Skeletal muscle tissue (tissue), 4 donors: ENCODE measurements around the gene KRTAP2-4. TPM values are rescaled to one million over a fixed set of nuclear protein-coding genes. Genes with fewer than 3 reads are reported as not detected.
"Not testable (repeated sequence)": the region's sequence is repeated elsewhere in the genome, so short reads cannot be mapped to it uniquely, and the experiment has no call there.

ENCODE experiments used
- H3K27ac ChIP-seq: one replicate; pipeline ENCODE4 v1.7.0; 2013; ENCODE audit warnings: mild to moderate bottlenecking, low read depth, low read length, inconsistent platforms
- H3K27me3 ChIP-seq, 3 donors: one replicate each; pipeline ENCODE4 v1.7.0; 2013; ENCODE audit warnings: low read length in 3 of 3; ENCODE audit not compliant: control insufficient read depth in 3 of 3, insufficient read depth in 3 of 3
- H3K36me3 ChIP-seq, 3 donors: one replicate each; pipeline ENCODE4 v1.7.0; 2013; ENCODE audit warnings: low read length in 3 of 3; ENCODE audit not compliant: control insufficient read depth in 3 of 3, insufficient read depth in 3 of 3
- H3K4me1 ChIP-seq, 3 donors: one replicate each; pipeline ENCODE4 v1.7.0; 2013; ENCODE audit warnings: low read length in 3 of 3, mild to moderate bottlenecking in 3 of 3; ENCODE audit not compliant: control insufficient read depth in 3 of 3, insufficient read depth in 3 of 3
- H3K4me3 ChIP-seq, 3 donors: one replicate each; pipeline ENCODE4 v1.7.0; 2013; ENCODE audit warnings: low read length in 3 of 3
- H3K9ac ChIP-seq, 3 donors: one replicate each; pipeline ENCODE4 v1.7.0; 2013; ENCODE audit warnings: low read length in 3 of 3, mild to moderate bottlenecking in 3 of 3, moderate library complexity in 2 of 3, low read depth in 1 of 3
- H3K9me3 ChIP-seq, 3 donors: one replicate each; pipeline ENCODE4 v1.7.0; 2013; ENCODE audit warnings: low read length in 3 of 3; ENCODE audit not compliant: control insufficient read depth in 3 of 3
- total RNA-seq: library from RNA; depleted of rRNA; stranded (reverse); fragments of >200 nt; gene quantifications from one replicate; pipeline ENCODE4 v1.2.3, GENCODE V29; 2014
- donor health status: Osteomylitis.

Gene KRTAP2-4
- total RNA-seq, 1 donor from 2014 or later = not detected

- Histone ChIP-seq H3K27ac (no peak overlapping the region), H3K4me1 (no peaks in the 10 kb centered on the region), H3K4me3 (no peak overlapping the region), H3K36me3 (no peaks in the 10 kb centered on the region), H3K27me3 (peaks cover 0 to 6% (median 6%) of the 10 kb centered on the region in 3 donors), H3K9ac (no peak overlapping the region), H3K9me3 (no peaks in the 10 kb centered on the region)
Measured at GRCh38 chr17:41071606-41072360, 6.1 kb upstream of the KRTAP2-4 start.

- Histone ChIP-seq H3K27ac (no peak overlapping the region), H3K4me3 (no peak overlapping the region), H3K4me1 (no peaks in the 10 kb centered on the region), H3K9me3 (no peaks in the 10 kb centered on the region), H3K27me3 (peaks cover 3 to 6% (median 3%) of the 10 kb centered on the region in 3 donors), H3K36me3 (no peaks in the 10 kb centered on the region), H3K9ac (no peak overlapping the region)
Measured at GRCh38 chr17:41069031-41069430, 3.4 kb upstream of the KRTAP2-4 start.

GRCh38 chr17:41067281-41067680 lies 1.6 kb upstream of the KRTAP2-4 start:
- H3K27ac ChIP-seq = no peak overlapping the region

GRCh38 chr17:41065016-41065689 lies 526 bp downstream of the KRTAP2-4 start:
- not testable (repeated sequence) for H3K27ac ChIP-seq, H3K9ac ChIP-seq, H3K36me3 ChIP-seq, H3K9me3 ChIP-seq, H3K4me1 ChIP-seq, H3K4me3 ChIP-seq
- H3K27me3 ChIP-seq = peaks cover 5 to 12% (median 9%) of the 10 kb centered on the region in 3 donors

More at GRCh38 chr17:41067281-41067680, 1.6 kb upstream of the KRTAP2-4 start:
- Histone ChIP-seq H3K36me3 (no peaks in the 10 kb centered on the region), H3K9ac (no peak overlapping the region), H3K4me1 (no peaks in the 10 kb centered on the region), H3K27me3 (peaks cover 6 to 9% (median 7%) of the 10 kb centered on the region in 3 donors), H3K9me3 (no peaks in the 10 kb centered on the region), H3K4me3 (no peak overlapping the region)

GRCh38 chr17:41064301-41064700 lies 1.4 kb downstream of the KRTAP2-4 start:
- no peaks in the 10 kb centered on the region for H3K9me3 ChIP-seq
- H3K4me1 ChIP-seq = no peaks in the 10 kb centered on the region
- H3K36me3 ChIP-seq = no peaks in the 10 kb centered on the region
- H3K27ac ChIP-seq = no peak overlapping the region
- H3K4me3 ChIP-seq = no peak overlapping the region
- no peak overlapping the region for H3K9ac ChIP-seq
- peaks cover 10 to 18% (median 11%) of the 10 kb centered on the region in 3 donors for H3K27me3 ChIP-seq

- Histone ChIP-seq H3K4me1 (no peaks in the 10 kb centered on the region), H3K36me3 (no peaks in the 10 kb centered on the region), H3K27me3 (peaks cover 11 to 22% (median 15%) of the 10 kb centered on the region in 3 donors), H3K9ac (no peak overlapping the region), H3K9me3 (no peaks in the 10 kb centered on the region), H3K4me3 (no peak overlapping the region), H3K27ac (no peak overlapping the region)
Measured at GRCh38 chr17:41063449-41063848, 2.2 kb downstream of the KRTAP2-4 start.

- H3K4me1 ChIP-seq = no peaks in the 10 kb centered on the region
- no peak overlapping the region for H3K9ac ChIP-seq
- no peak overlapping the region for H3K4me3 ChIP-seq
- no peaks in the 10 kb centered on the region for H3K9me3 ChIP-seq
- H3K27ac ChIP-seq = no peak overlapping the region
- no peaks in the 10 kb centered on the region for H3K36me3 ChIP-seq
- H3K27me3 ChIP-seq = peaks cover 11 to 22% (median 16%) of the 10 kb centered on the region in 3 donors
Measured at GRCh38 chr17:41061964-41062363, 3.7 kb downstream of the KRTAP2-4 start.

- Histone ChIP-seq H3K36me3 (no peaks in the 10 kb centered on the region), H3K9ac (no peak within 1 kb of the TSS), H3K9me3 (no peaks in the 10 kb centered on the region), H3K27me3 (peaks cover 11 to 22% (median 13%) of the 10 kb centered on the region in 3 donors), H3K4me1 (no peaks in the 10 kb centered on the region), H3K27ac (no peak within 1 kb of the TSS), H3K4me3 (no peak within 1 kb of the TSS)
Measured at GRCh38 chr17:41060052-41060604, 5.6 kb downstream of the KRTAP2-4 start, which contains the start of gene KRTAP2-3. Gene KRTAP2-3 (minus strand): TSS chr17:41060114. CDS start chr17:41060050, 64 bp downstream.

- not testable (repeated sequence) for H3K4me1 ChIP-seq
- peaks cover 11 to 19% (median 12%) of the 10 kb centered on the region in 3 donors for H3K27me3 ChIP-seq
Measured at GRCh38 chr17:41059276-41060051, 6.2 kb downstream of the KRTAP2-4 start.

More at GRCh38 chr17:41059276-41060051, 6.2 kb downstream of the KRTAP2-4 start:
- not testable (repeated sequence) for H3K4me3 ChIP-seq, H3K36me3 ChIP-seq, H3K9ac ChIP-seq, H3K9me3 ChIP-seq, H3K27ac ChIP-seq
